Osteoblast (primary cell): ENCODE measurements around the gene PRR29. TPM values are rescaled to one million over a fixed set of nuclear protein-coding genes. Genes with fewer than 3 reads are reported as not detected.

Experiments
- DNase-seq: peaks from one replicate; pipeline ENCODE4 v3.0.0; 2011; ENCODE audit warnings: low spot score, mixed read lengths; ENCODE audit not compliant: insufficient read length; ENCODE audit errors: missing footprints
- H2AFZ ChIP-seq: 2 replicates; pipeline ENCODE4 v1.6.0; 2011; ENCODE audit warnings: mild to moderate bottlenecking, low read length
- H3K27ac ChIP-seq: 2 replicates; pipeline ENCODE4 v1.5.1; 2011; ENCODE audit warnings: mild to moderate bottlenecking, low read depth, low read length, moderate library complexity
- H3K27me3 ChIP-seq: 2 replicates; pipeline ENCODE4 v1.6.0; 2012; ENCODE audit warnings: mild to moderate bottlenecking, control low read depth, inconsistent platforms, low read length, moderate library complexity; ENCODE audit not compliant: insufficient read depth
- H3K36me3 ChIP-seq: 2 replicates; pipeline ENCODE4 v1.5.1; 2011; ENCODE audit warnings: mild to moderate bottlenecking, low read length, control low read depth, moderate library complexity; ENCODE audit not compliant: insufficient read depth
- H3K4me1 ChIP-seq: 2 replicates; pipeline ENCODE4 v1.5.1; 2011; ENCODE audit warnings: mild to moderate bottlenecking, low read length, control low read depth, moderate library complexity; ENCODE audit not compliant: insufficient read depth
- H3K4me2 ChIP-seq: 2 replicates; pipeline ENCODE4 v1.6.0; 2011; ENCODE audit warnings: mild to moderate bottlenecking, low read length; ENCODE audit not compliant: insufficient read depth
- H3K4me3 ChIP-seq: fragments of 200-600 bp; sonication (generic); 3 replicates; pipeline ENCODE4 v1.5.1; 2012; ENCODE audit warnings: mild to moderate bottlenecking, low read length, inconsistent platforms; ENCODE audit not compliant: insufficient read depth
- H3K79me2 ChIP-seq: 2 replicates; pipeline ENCODE4 v1.6.0; 2012; ENCODE audit warnings: mild to moderate bottlenecking, low read length, control low read depth, inconsistent platforms; ENCODE audit not compliant: insufficient read depth
- H3K9me3 ChIP-seq: 2 replicates; pipeline ENCODE4 v1.5.1; 2011; ENCODE audit warnings: low read depth, low read length, control low read depth
- H4K20me1 ChIP-seq: 2 replicates; pipeline ENCODE4 v1.6.0; 2012; ENCODE audit warnings: mild to moderate bottlenecking, low read length, control low read depth; ENCODE audit not compliant: insufficient read depth
- CTCF ChIP-seq: IDR thresholded peaks from 2 replicates; pipeline ENCODE4 v1.5.1; 2011; ENCODE audit warnings: mild to moderate bottlenecking, low read depth, low read length, moderate library complexity; ENCODE audit errors: extremely low read depth
- total RNA-seq: library from RNA; depleted of rRNA; stranded (reverse); fragments of >200 nt; gene quantifications from 2 replicates; pipeline ENCODE4 v1.2.3, GENCODE V29; 2012

PRR29 gene
- total RNA-seq, 1 donor: 0.36 TPM

- TF ChIP-seq CTCF: no peak
- H3K79me2 ChIP-seq: no peaks in the 10 kb centered on the region
Observed at GRCh38 chr17:63956296-63956920, 41.7 kb upstream of the PRR29 start.

GRCh38 chr17:63960006-63960405 lies 38.1 kb upstream of the PRR29 start:
- Histone ChIP-seq H3K36me3 (no peaks in the 10 kb centered on the region), H3K4me1 (no peaks in the 10 kb centered on the region), H4K20me1 (no peaks in the 10 kb centered on the region), H3K9me3 (no peaks in the 10 kb centered on the region), H3K27me3 (no peaks in the 10 kb centered on the region), H2AFZ (no peak overlapping the region), H3K4me2 (no peak overlapping the region), H3K4me3 (no peak overlapping the region), H3K27ac (no peak overlapping the region), H3K79me2 (no peaks in the 10 kb centered on the region)
- DNase-seq: peak; percentile 51
- TF ChIP-seq CTCF: no peak

More at GRCh38 chr17:63956296-63956920, 41.7 kb upstream of the PRR29 start:
- Histone ChIP-seq H3K4me2 (no peak overlapping the region), H3K4me3 (no peak overlapping the region), H2AFZ (no peak overlapping the region), H3K27ac (no peak overlapping the region), H3K27me3 (peaks cover 3% of the 10 kb centered on the region), H4K20me1 (no peaks in the 10 kb centered on the region), H3K9me3 (no peaks in the 10 kb centered on the region), H3K4me1 (no peaks in the 10 kb centered on the region), H3K36me3 (no peaks in the 10 kb centered on the region)
- DNase-seq: peak; percentile 94

- H3K4me2 ChIP-seq: no peak overlapping the region
- DNase-seq: no peak
- no peak overlapping the region for H3K4me3 ChIP-seq
- no peak overlapping the region for H2AFZ ChIP-seq
- H3K4me1 ChIP-seq: no peaks in the 10 kb centered on the region
- H4K20me1 ChIP-seq: no peaks in the 10 kb centered on the region
- no peaks in the 10 kb centered on the region for H3K36me3 ChIP-seq
- H3K27ac ChIP-seq: no peak overlapping the region
- no peaks in the 10 kb centered on the region for H3K27me3 ChIP-seq
- H3K79me2 ChIP-seq: no peaks in the 10 kb centered on the region
- no peaks in the 10 kb centered on the region for H3K9me3 ChIP-seq
- TF ChIP-seq CTCF: no peak
Observed at GRCh38 chr17:63960430-63960829, 37.7 kb upstream of the PRR29 start.

- H3K36me3 ChIP-seq: no peaks in the 10 kb centered on the region
- H3K27me3 ChIP-seq: no peaks in the 10 kb centered on the region
- no peak overlapping the region for H3K4me2 ChIP-seq
- H3K4me3 ChIP-seq: no peak overlapping the region
- H2AFZ ChIP-seq: no peak overlapping the region
- no peaks in the 10 kb centered on the region for H4K20me1 ChIP-seq
- TF ChIP-seq CTCF: no peak
- H3K79me2 ChIP-seq: no peaks in the 10 kb centered on the region
- DNase-seq: peak; percentile 89
- no peaks in the 10 kb centered on the region for H3K9me3 ChIP-seq
- H3K27ac ChIP-seq: no peak overlapping the region
- no peaks in the 10 kb centered on the region for H3K4me1 ChIP-seq
Observed at GRCh38 chr17:63961355-63962212, 36.6 kb upstream of the PRR29 start.
